ENCODE measurements around the gene POR. TPM values are rescaled to one million over a fixed set of nuclear protein-coding genes. Genes with fewer than 3 reads are reported as not detected.

POR gene
- polyA plus RNA-seq (2012; rRNA removed), result 55.8 and 68.7 TPM in 2 replicates
- polyA plus RNA-seq (2012; cell fraction: cytosol; rRNA removed), result 22.1 and 32.8 TPM in 2 replicates
- 129 and 157 TPM in 2 replicates for polyA plus RNA-seq (2012; cell fraction: nucleus; rRNA removed)

- H3K9ac ChIP-seq, result peak within 1 kb of the TSS; percentile 84
- H3K4me1 ChIP-seq (ENCODE audit: control insufficient read depth in 1 of 2, insufficient read depth in 2 of 2, low read depth in 1 of 2, low read length in 1 of 2), result peaks cover 5 to 10% of the 10 kb centered on the region in 2 experiments; a peak in 2 of 4 replicates
- peak; percentile 100 for DNase-seq
- H3K9me3 ChIP-seq, result no peaks in the 10 kb centered on the region
- no peaks in the 10 kb centered on the region for H3K9me2 ChIP-seq
- WGBS (ENCODE audit: low lambda C conversion rate), result under 1% methylated on average over 47 of the region's 82 CpGs
- no peaks in the 10 kb centered on the region for H3K36me3 ChIP-seq (replicated peaks in 1 of 2; ENCODE audit: control insufficient read depth in 1 of 2, insufficient read depth in 2 of 2, low read length in 1 of 2)
- peak within 1 kb of the TSS; percentile 100 for H3K4me2 ChIP-seq
- peak within 1 kb of the TSS; percentile 91 for H2AFZ ChIP-seq (ENCODE audit: low read depth)
- ChIA-PET CTCF (interaction anchor here (0.7 to 2.9 kb wide), 9 partner anchors 10 to 213 kb away, joined by 3 to 13 read pairs (median 5); no protein-coding TSS in a partner anchor), POLR2A (interaction anchor here (0.6 to 3.1 kb wide), 27 partner anchors 9 to 449 kb away, joined by 3 to 21 read pairs (median 4); partner anchors contain the start of genes MDH2, RHBDD2, STYXL1 and TMEM120A)
- peak within 1 kb of the TSS; percentile 74 to 93 for H3K4me3 ChIP-seq (ENCODE audit: low read depth in 2 of 2, low read length in 1 of 2)
- H4K20me1 ChIP-seq (ENCODE audit: insufficient read depth), result no peaks in the 10 kb centered on the region; the same call in 1 of the 2 replicates
- peaks cover 12% of the 10 kb centered on the region for H3F3A ChIP-seq (replicated peaks; ENCODE audit: insufficient read depth)
- H3K27ac ChIP-seq (ENCODE audit: low read depth in 2 of 2, low read length in 1 of 2), result peak within 1 kb of the TSS; percentile 57 to 79
- H3K79me2 ChIP-seq (ENCODE audit: insufficient read depth), result peaks cover 43% of the 10 kb centered on the region
- H3K27me3 ChIP-seq (ENCODE audit: insufficient read depth), result no peaks in the 10 kb centered on the region
- TF ChIP-seq RCOR1 (IDR thresholded peaks at IDR 0.05; ENCODE audit: low read length) (no peak), YY1 (IDR thresholded peaks at IDR 0.05; ENCODE audit: low read depth) (peak; percentile 77; the same call in 1 of the 2 replicates), FOSL2 (IDR thresholded peaks at IDR 0.05; ENCODE audit: borderline replicate concordance, low read depth) (peak; percentile 2; the same call in 1 of the 2 replicates), RAD21 (IDR thresholded peaks at IDR 0.05; ENCODE audit: low read length) (no peak), FOXJ3 (CRISPR knock-in tag; IDR thresholded peaks at IDR 0.05) (no peak), MXI1 (IDR thresholded peaks at IDR 0.05; ENCODE audit: low read depth, low read length) (peak; percentile 87), NFIC (IDR thresholded peaks at IDR 0.05; ENCODE audit: borderline replicate concordance) (peak; percentile 50), GATA2 (CRISPR knock-in tag; IDR thresholded peaks at IDR 0.05) (no peak), MEF2A (IDR thresholded peaks at IDR 0.05; ENCODE audit: borderline replicate concordance, low read depth) (no peak), EZH2phosphoT487 (IDR thresholded peaks at IDR 0.05; ENCODE audit: borderline replicate concordance, low read depth) (no peak), EP300 (IDR thresholded peaks at IDR 0.05; ENCODE audit: borderline replicate concordance in 1 of 2, low read depth in 1 of 2, low read length in 1 of 2) (peak; percentile 38 to 86; a peak in 1 of 4 replicates), JUND (IDR thresholded peaks at IDR 0.05) (peak; percentile 62; the same call in 1 of the 2 replicates), NRF1 (IDR thresholded peaks at IDR 0.05; ENCODE audit: low read depth, low read length) (no peak), ELF1 (IDR thresholded peaks at IDR 0.05) (peak; percentile 47), SMC3 (IDR thresholded peaks at IDR 0.05; ENCODE audit: low read depth, low read length) (no peak), USF1 (IDR thresholded peaks at IDR 0.05; ENCODE audit: borderline replicate concordance, low read depth) (0 out of 2 replicates have a peak, but pooled peaks have one; percentile 48), TCF12 (IDR thresholded peaks at IDR 0.05) (peak; percentile 23; the same call in 1 of the 2 replicates), PBX3 (IDR thresholded peaks at IDR 0.05) (peak; percentile 50), SIN3A (IDR thresholded peaks at IDR 0.05; ENCODE audit: borderline replicate concordance, low read depth, low read length) (peak; percentile 84; the same call in 1 of the 2 replicates), TEAD4 (IDR thresholded peaks at IDR 0.05; ENCODE audit: borderline replicate concordance, insufficient read depth) (peak; percentile 80; the same call in 1 of the 2 replicates), TAF1 (IDR thresholded peaks at IDR 0.05; ENCODE audit: borderline replicate concordance, low read depth, low read length) (peak; percentile 99), CTCF (IDR thresholded peaks at IDR 0.05) (no peak; the same call in 1 of the 2 replicates), FOXM1 (IDR thresholded peaks at IDR 0.05; ENCODE audit: low read depth) (peak; percentile 22; the same call in 1 of the 2 replicates), CHD2 (IDR thresholded peaks at IDR 0.05; ENCODE audit: low read length, partially characterized antibody) (no peak), POLR2AphosphoS5 (IDR thresholded peaks at IDR 0.05; ENCODE audit: low read depth, low read length) (peak; percentile 100)
- TF ChIP-seq, protein P1, sequence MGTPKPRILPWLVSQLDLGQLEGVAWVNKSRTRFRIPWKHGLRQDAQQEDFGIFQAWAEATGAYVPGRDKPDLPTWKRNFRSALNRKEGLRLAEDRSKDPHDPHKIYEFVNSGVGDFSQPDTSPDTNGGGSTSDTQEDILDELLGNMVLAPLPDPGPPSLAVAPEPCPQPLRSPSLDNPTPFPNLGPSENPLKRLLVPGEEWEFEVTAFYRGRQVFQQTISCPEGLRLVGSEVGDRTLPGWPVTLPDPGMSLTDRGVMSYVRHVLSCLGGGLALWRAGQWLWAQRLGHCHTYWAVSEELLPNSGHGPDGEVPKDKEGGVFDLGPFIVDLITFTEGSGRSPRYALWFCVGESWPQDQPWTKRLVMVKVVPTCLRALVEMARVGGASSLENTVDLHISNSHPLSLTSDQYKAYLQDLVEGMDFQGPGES (IDR thresholded peaks at IDR 0.05; ENCODE audit: low read depth, low read length), result no peak
- TF ChIP-seq, protein P2, sequence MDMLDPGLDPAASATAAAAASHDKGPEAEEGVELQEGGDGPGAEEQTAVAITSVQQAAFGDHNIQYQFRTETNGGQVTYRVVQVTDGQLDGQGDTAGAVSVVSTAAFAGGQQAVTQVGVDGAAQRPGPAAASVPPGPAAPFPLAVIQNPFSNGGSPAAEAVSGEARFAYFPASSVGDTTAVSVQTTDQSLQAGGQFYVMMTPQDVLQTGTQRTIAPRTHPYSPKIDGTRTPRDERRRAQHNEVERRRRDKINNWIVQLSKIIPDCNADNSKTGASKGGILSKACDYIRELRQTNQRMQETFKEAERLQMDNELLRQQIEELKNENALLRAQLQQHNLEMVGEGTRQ (IDR thresholded peaks at IDR 0.05; ENCODE audit: borderline replicate concordance, low read depth, low read length), result no peak; the same call in 1 of the 2 replicates
Observed at GRCh38 chr7:75914655-75915415, at the start of gene POR. TSS of gene POR (plus strand) at chr7:75915155. CDS start at chr7:75954002, 38,847 bp downstream.
